PFSK-1 (cell line): ENCODE measurements around the gene OR6K2.

Experiments used
- FOXP2 ChIP-seq: optimal IDR thresholded peaks from 2 replicates; pipeline ENCODE3; 2011; ENCODE audit warnings: borderline replicate concordance, control low read depth, inconsistent platforms; ENCODE audit not compliant: insufficient read depth; ENCODE audit errors: extremely low read length, extremely low read depth
- POLR2AphosphoS5 ChIP-seq: IDR thresholded peaks from 2 replicates; pipeline ENCODE4 v1.6.1; 2012; ENCODE audit warnings: low read depth, mild to moderate bottlenecking, control low read depth, low read length, moderate library complexity
- SIN3A ChIP-seq: IDR thresholded peaks from 2 replicates; pipeline ENCODE4 v1.6.1; 2012; ENCODE audit warnings: mild to moderate bottlenecking, low read length, moderate library complexity, borderline replicate concordance; ENCODE audit not compliant: insufficient read depth
- TAF1 ChIP-seq: IDR thresholded peaks from 2 replicates; pipeline ENCODE4 v1.6.1; 2012; ENCODE audit warnings: low read length, control low read depth, borderline replicate concordance; ENCODE audit not compliant: insufficient read depth
- TF ChIP-seq, protein P1 (sequence below), 2 experiments: IDR thresholded peaks; 2 replicates each; pipeline versions ENCODE4 v1.6.1 to v1.8.0; 2011 to 2012; ENCODE audit warnings: low read depth in 2 of 2, low read length in 2 of 2, control low read depth in 1 of 2, inconsistent platforms in 1 of 2, mild to moderate bottlenecking in 1 of 2, moderate library complexity in 1 of 2; ENCODE audit not compliant: insufficient read depth in 1 of 2

Gene OR6K2

GRCh38 chr1:158694596-158694995 is 5.9 kb downstream of the OR6K2 start:
- no peak for TF ChIP-seq SIN3A
- no peak for TF ChIP-seq FOXP2
- TF ChIP-seq TAF1: no peak
- TF ChIP-seq POLR2AphosphoS5: no peak
- TF ChIP-seq, protein P1, sequence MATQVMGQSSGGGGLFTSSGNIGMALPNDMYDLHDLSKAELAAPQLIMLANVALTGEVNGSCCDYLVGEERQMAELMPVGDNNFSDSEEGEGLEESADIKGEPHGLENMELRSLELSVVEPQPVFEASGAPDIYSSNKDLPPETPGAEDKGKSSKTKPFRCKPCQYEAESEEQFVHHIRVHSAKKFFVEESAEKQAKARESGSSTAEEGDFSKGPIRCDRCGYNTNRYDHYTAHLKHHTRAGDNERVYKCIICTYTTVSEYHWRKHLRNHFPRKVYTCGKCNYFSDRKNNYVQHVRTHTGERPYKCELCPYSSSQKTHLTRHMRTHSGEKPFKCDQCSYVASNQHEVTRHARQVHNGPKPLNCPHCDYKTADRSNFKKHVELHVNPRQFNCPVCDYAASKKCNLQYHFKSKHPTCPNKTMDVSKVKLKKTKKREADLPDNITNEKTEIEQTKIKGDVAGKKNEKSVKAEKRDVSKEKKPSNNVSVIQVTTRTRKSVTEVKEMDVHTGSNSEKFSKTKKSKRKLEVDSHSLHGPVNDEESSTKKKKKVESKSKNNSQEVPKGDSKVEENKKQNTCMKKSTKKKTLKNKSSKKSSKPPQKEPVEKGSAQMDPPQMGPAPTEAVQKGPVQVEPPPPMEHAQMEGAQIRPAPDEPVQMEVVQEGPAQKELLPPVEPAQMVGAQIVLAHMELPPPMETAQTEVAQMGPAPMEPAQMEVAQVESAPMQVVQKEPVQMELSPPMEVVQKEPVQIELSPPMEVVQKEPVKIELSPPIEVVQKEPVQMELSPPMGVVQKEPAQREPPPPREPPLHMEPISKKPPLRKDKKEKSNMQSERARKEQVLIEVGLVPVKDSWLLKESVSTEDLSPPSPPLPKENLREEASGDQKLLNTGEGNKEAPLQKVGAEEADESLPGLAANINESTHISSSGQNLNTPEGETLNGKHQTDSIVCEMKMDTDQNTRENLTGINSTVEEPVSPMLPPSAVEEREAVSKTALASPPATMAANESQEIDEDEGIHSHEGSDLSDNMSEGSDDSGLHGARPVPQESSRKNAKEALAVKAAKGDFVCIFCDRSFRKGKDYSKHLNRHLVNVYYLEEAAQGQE (IDR thresholded peaks at IDR 0.05; ENCODE audit: insufficient read depth in 1 of 2, low read depth in 2 of 2, low read length in 2 of 2): no peak

- TF ChIP-seq FOXP2: no peak
Measured at GRCh38 chr1:158692356-158692755, 8.1 kb downstream of the OR6K2 start.

GRCh38 chr1:158691907-158692306 is 8.5 kb downstream of the OR6K2 start:
- no peak for TF ChIP-seq TAF1
- TF ChIP-seq POLR2AphosphoS5: no peak
- TF ChIP-seq, protein P1 (IDR thresholded peaks at IDR 0.05; ENCODE audit: insufficient read depth in 1 of 2, low read depth in 2 of 2, low read length in 2 of 2): no peak
- TF ChIP-seq FOXP2: no peak

DNA sequence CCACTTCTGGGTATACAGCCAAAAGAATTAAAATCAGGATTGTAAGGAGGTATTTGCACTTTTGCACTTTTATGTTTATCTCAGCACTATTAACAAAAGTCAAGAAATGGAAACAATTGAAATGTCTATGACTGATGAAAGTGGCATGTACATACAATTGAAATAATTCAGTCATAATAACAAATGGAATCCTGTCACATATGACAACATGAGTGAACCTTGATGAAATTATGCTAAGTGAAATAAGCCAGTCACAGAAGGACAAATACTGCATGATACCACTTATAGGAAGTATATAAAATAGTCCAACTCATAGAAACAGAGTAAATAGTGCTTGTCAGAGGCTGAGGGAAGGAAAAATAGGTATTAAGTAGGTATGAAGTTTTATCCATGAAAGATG is 10.6 kb downstream of the OR6K2 start:
- TF ChIP-seq POLR2AphosphoS5 (no peak), FOXP2 (no peak), SIN3A (no peak), TAF1 (no peak)
- TF ChIP-seq, protein P1 (IDR thresholded peaks at IDR 0.05; ENCODE audit: insufficient read depth in 1 of 2, low read depth in 2 of 2, low read length in 2 of 2): no peak

GRCh38 chr1:158689110-158689509 is 11.3 kb downstream of the OR6K2 start:
- TF ChIP-seq FOXP2 (no peak), POLR2AphosphoS5 (no peak), TAF1 (no peak), SIN3A (no peak)
- TF ChIP-seq, protein P1 (IDR thresholded peaks at IDR 0.05; ENCODE audit: insufficient read depth in 1 of 2, low read depth in 2 of 2, low read length in 2 of 2): no peak

GRCh38 chr1:158687037-158687436 is 13.4 kb downstream of the OR6K2 start:
- TF ChIP-seq FOXP2: no peak
- TF ChIP-seq POLR2AphosphoS5: no peak
- TF ChIP-seq SIN3A: no peak
- TF ChIP-seq, protein P1 (IDR thresholded peaks at IDR 0.05; ENCODE audit: insufficient read depth in 1 of 2, low read depth in 2 of 2, low read length in 2 of 2): no peak
- no peak for TF ChIP-seq TAF1
